Endothelial cell of umbilical vein (primary cell): ENCODE measurements around the gene TRAK1. TPM values are rescaled to one million over a fixed set of nuclear protein-coding genes. Genes with fewer than 3 reads are reported as not detected.

Source experiments
- BruUV-seq: library from RNA; stranded (reverse); fragments of 400-500 nt; replicated peaks from 2 replicates; lab custom pipeline; 2021; lab: Mats Ljungman, UMichigan
- CTCF ChIA-PET: fragments of 300-600, 350-600 bp; sonication (Branson Sonifier 250); formaldehyde crosslinking; loops from one replicate; lab custom pipeline; 2021; ENCODE audit warnings: antibody characterized with exemption, inconsistent platforms; lab: Charles Lee
- POLR2A ChIA-PET: fragments of 300-600, 350-600 bp; sonication (Branson Sonifier 250); formaldehyde crosslinking; loops from one replicate; lab custom pipeline; 2021; ENCODE audit warnings: antibody characterized with exemption, inconsistent platforms; lab: Charles Lee
- DNase-seq: peaks from one replicate; pipeline ENCODE4 v3.0.0-alpha.2; 2011; ENCODE audit warnings: low read depth, low spot score
- FAIRE-seq: peaks from 2 replicates; lab custom pipeline; 2011; peaks lifted over from hg19 to GRCh38; lab: Jason Lieb, UNC
- H2AFZ ChIP-seq: 2 replicates; pipeline ENCODE4 v1.6.0; 2012; ENCODE audit warnings: low read depth, low read length, control low read depth, inconsistent platforms
- H3K27ac ChIP-seq: 2 replicates; pipeline ENCODE4 v1.5.1; 2011; ENCODE audit warnings: low read depth, mild to moderate bottlenecking, control low read depth, low read length, moderate library complexity; ENCODE audit not compliant: insufficient read depth
- H3K27me3 ChIP-seq, 2 experiments: 2 replicates each; pipeline versions ENCODE4 v1.6.0 to v1.6.1; 2011; ENCODE audit warnings: low read length in 2 of 2, mixed read lengths in 1 of 2; ENCODE audit not compliant: control insufficient read depth in 2 of 2, insufficient read depth in 2 of 2
- H3K36me3 ChIP-seq, 2 experiments: 2 replicates in 1 of 2; 3 replicates in 1 of 2; pipeline ENCODE4 v1.5.1; 2011; ENCODE audit warnings: low read length in 2 of 2, mild to moderate bottlenecking in 1 of 2, moderate library complexity in 1 of 2; ENCODE audit not compliant: control insufficient read depth in 2 of 2, insufficient read depth in 2 of 2; ENCODE audit errors: extremely low read depth in 1 of 2
- H3K4me1 ChIP-seq: 3 replicates; pipeline ENCODE4 v1.5.1; 2011; ENCODE audit warnings: mild to moderate bottlenecking, low read length; ENCODE audit not compliant: control insufficient read depth, insufficient read depth; ENCODE audit errors: extremely low read depth
- H3K4me2 ChIP-seq: 2 replicates; pipeline ENCODE4 v1.6.1; 2011; ENCODE audit warnings: low read length, control low read depth, mixed read lengths; ENCODE audit not compliant: insufficient read depth
- H3K4me3 ChIP-seq, 3 experiments: fragments of 200-600 bp in 1 of 3; sonication (generic), shearing (Covaris generic) in 1 of 3; replicated peaks in 1 of 3; 2 replicates each; pipeline ENCODE4 v1.5.1; 2011 to 2016; ENCODE audit warnings: control low read depth in 3 of 3, low read length in 3 of 3, mild to moderate bottlenecking in 2 of 3, inconsistent platforms in 1 of 3, low read depth in 1 of 3, moderate library complexity in 1 of 3; ENCODE audit not compliant: insufficient read depth in 1 of 3
- H3K79me2 ChIP-seq: 2 replicates; pipeline ENCODE4 v1.6.0; 2012; ENCODE audit warnings: low read length, inconsistent platforms; ENCODE audit not compliant: control insufficient read depth, insufficient read depth
- H3K9ac ChIP-seq: replicated peaks from 2 replicates; pipeline ENCODE3; 2011; ENCODE audit warnings: low read length, control low read depth; ENCODE audit not compliant: insufficient read depth; ENCODE audit errors: extremely low read depth
- H3K9me1 ChIP-seq: replicated peaks from 3 replicates; pipeline ENCODE4 v1.6.0; 2011; ENCODE audit warnings: mild to moderate bottlenecking, low read length; ENCODE audit not compliant: control insufficient read depth, insufficient read depth; ENCODE audit errors: extremely low read depth
- H3K9me3 ChIP-seq: replicated peaks from 2 replicates; pipeline ENCODE4 v1.5.1; 2012; ENCODE audit warnings: low read length, inconsistent platforms; ENCODE audit not compliant: control insufficient read depth, insufficient read depth
- H4K20me1 ChIP-seq: replicated peaks from 2 replicates; pipeline ENCODE3; 2011; ENCODE audit warnings: mild to moderate bottlenecking, low read length; ENCODE audit not compliant: control insufficient read depth, insufficient read depth; ENCODE audit errors: extremely low read depth
- CTCF ChIP-seq, 2 donors: IDR thresholded peaks; 1 replicate in 1 of 2; 2 replicates in 1 of 2; pipeline ENCODE4 v1.5.1; 2011; ENCODE audit warnings: low read length in 2 of 2, mild to moderate bottlenecking in 2 of 2, moderate library complexity in 2 of 2, control low read depth in 1 of 2, inconsistent platforms in 1 of 2, low read depth in 1 of 2; ENCODE audit not compliant: insufficient read depth in 1 of 2; ENCODE audit errors: extremely low read depth in 1 of 2
- EZH2 ChIP-seq: IDR thresholded peaks from 2 replicates; pipeline ENCODE4 v1.6.1; 2012; ENCODE audit warnings: borderline replicate concordance, low read depth, mild to moderate bottlenecking, moderate library complexity, low read length, inconsistent platforms; ENCODE audit not compliant: severe bottlenecking
- FOS ChIP-seq: IDR thresholded peaks from 2 replicates; pipeline ENCODE4 v1.6.1; 2011; ENCODE audit warnings: mild to moderate bottlenecking, low read length, moderate library complexity, borderline replicate concordance; ENCODE audit not compliant: insufficient read depth
- GATA2 ChIP-seq: IDR thresholded peaks from 2 replicates; pipeline ENCODE4 v1.7.0; 2011; ENCODE audit warnings: low read depth, mild to moderate bottlenecking, moderate library complexity, mixed read lengths, low read length; ENCODE audit not compliant: insufficient read length, insufficient read depth
- JUN ChIP-seq: IDR thresholded peaks from 2 replicates; pipeline ENCODE4 v1.6.1; 2011; ENCODE audit warnings: borderline replicate concordance, low read depth; ENCODE audit not compliant: insufficient read length, insufficient read depth
- MAX ChIP-seq: IDR thresholded peaks from 2 replicates; pipeline ENCODE4 v1.6.1; 2011; ENCODE audit not compliant: insufficient read depth, insufficient read length
- MYC ChIP-seq: IDR thresholded peaks from one replicate; pipeline ENCODE4 v1.6.1; 2011; ENCODE audit warnings: mild to moderate bottlenecking, low read depth, low read length
- POLR2A ChIP-seq: IDR thresholded peaks from 2 replicates; pipeline ENCODE4 v1.6.1; 2012; ENCODE audit warnings: low read depth, mild to moderate bottlenecking, control low read depth, low read length
- POLR2AphosphoS5 ChIP-seq: IDR thresholded peaks from 2 replicates; pipeline ENCODE4 v1.6.1; 2012; ENCODE audit warnings: low read depth, mild to moderate bottlenecking, control low read depth, low read length, moderate library complexity; ENCODE audit not compliant: insufficient read depth
- dilution Hi-C: fragments of 300-500 bp; cut with MboI; formaldehyde crosslinking; loops from one replicate; pipeline ENCODE4 v1.15.0; 2019; ENCODE audit warnings: low sequenced_read_pairs; ENCODE audit not compliant: extremely low pct_ligation_motif_present
- intact Hi-C: fragments of 100-400 bp; cut with micrococcal nuclease; formaldehyde crosslinking; loops from one replicate; pipeline ENCODE4 v1.10.0; 2022
- polyA plus RNA-seq, 4 experiments: library from polyadenylated mRNA; depleted of rRNA in 3 of 4; stranded (reverse) in 3 of 4; unstranded in 1 of 4; fragments of >200 nt; gene quantifications; 2 replicates each; pipeline versions ENCODE4 v1.2.1 to v1.2.3, GENCODE V29; 2011 to 2012; ENCODE audit warnings: missing spikeins in 1 of 4
- total RNA-seq: library from RNA; stranded (reverse); gene quantifications from 2 replicates; pipeline ENCODE4 v1.2.3, GENCODE V29; 2021

The TRAK1 gene
- total and polyA plus RNA-seq, 2 donors (not counting 3 experiments of a cell fraction or from before 2014, with no cell fraction given), result 38.5 to 59.6 TPM

- Histone ChIP-seq H4K20me1 (no peaks in the 10 kb centered on the region), H3K9ac (no peak overlapping the region), H3K4me3 (no peak overlapping the region), H3K79me2 (no peaks in the 10 kb centered on the region), H3K27me3 (peaks cover 23 to 25% of the 10 kb centered on the region in 2 experiments), H3K9me3 (no peaks in the 10 kb centered on the region), H2AFZ (no peak overlapping the region), H3K9me1 (no peaks in the 10 kb centered on the region), H3K4me1 (no peaks in the 10 kb centered on the region), H3K27ac (no peak overlapping the region), H3K36me3 (no peaks in the 10 kb centered on the region), H3K4me2 (no peak overlapping the region)
- POLR2A ChIA-PET, result no interaction called here
- DNase-seq (no peak), FAIRE-seq (no peak)
- BruUV-seq, result no TSS peak
- TF ChIP-seq CTCF (IDR thresholded peaks at IDR 0.05; ENCODE audit: extremely low read depth in 1 of 2, insufficient read depth in 1 of 2, low read depth in 1 of 2, low read length in 2 of 2) (no peak), MYC (no peak), POLR2A (no peak), EZH2 (no peak), GATA2 (no peak), FOS (no peak), MAX (no peak), JUN (no peak), POLR2AphosphoS5 (no peak)
- intact Hi-C loops, result no loop called here
- dilution Hi-C loops, result no loop called here
- CTCF ChIA-PET, result no interaction called here
Measured at GRCh38 chr3:42269647-42270046, 178.5 kb downstream of the TRAK1 start.
